Measurements from ENCODE around the gene CYSLTR2.
"Not testable (repeated sequence)": the region's sequence is repeated elsewhere in the genome, so short reads cannot be mapped to it uniquely, and the experiment has no call there.

Gene CYSLTR2

DNA sequence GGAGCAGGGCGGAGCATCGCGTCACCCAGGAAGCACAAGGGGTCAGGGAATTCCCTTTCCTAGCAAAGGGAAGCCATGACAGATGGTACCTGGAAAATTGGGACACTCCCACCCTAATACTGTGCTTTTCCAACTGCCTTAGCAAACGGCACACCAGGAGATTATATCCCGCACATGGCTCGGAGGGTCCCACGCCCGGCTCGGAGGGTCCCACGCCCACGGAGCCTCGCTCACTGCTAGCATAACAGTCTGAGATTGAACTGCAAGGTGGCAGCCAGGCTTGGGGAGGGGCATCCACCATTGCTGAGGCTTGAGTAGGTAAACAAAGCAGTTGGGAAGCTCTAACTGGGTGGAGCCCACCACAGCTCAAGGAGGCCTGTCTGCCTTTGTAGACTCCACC is 42.9 kb downstream of the CYSLTR2 start:
- FAIRE-seq: not testable (repeated sequence)

DNA sequence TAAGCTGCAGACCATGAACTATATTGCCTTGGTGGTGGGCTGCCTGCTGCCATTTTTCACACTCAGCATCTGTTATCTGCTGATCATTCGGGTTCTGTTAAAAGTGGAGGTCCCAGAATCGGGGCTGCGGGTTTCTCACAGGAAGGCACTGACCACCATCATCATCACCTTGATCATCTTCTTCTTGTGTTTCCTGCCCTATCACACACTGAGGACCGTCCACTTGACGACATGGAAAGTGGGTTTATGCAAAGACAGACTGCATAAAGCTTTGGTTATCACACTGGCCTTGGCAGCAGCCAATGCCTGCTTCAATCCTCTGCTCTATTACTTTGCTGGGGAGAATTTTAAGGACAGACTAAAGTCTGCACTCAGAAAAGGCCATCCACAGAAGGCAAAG is 53.7 kb downstream of the CYSLTR2 start:
- no peak for FAIRE-seq

DNA sequence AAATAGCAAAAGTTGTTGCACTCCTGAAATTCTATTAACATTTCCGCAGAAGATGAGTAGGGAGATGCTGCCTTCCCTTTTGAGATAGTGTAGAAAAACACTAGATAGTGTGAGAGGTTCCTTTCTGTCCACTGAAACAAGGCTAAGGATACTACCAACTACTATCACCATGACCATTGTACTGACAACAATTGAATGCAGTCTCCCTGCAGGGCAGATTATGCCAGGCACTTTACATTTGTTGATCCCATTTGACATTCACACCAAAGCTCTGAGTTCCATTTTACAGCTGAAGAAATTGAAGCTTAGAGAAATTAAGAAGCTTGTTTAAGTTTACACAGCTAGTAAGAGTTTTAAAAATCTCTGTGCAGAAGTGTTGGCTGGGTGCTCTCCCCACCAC is 55.0 kb downstream of the CYSLTR2 start:
- no peak for FAIRE-seq

DNA sequence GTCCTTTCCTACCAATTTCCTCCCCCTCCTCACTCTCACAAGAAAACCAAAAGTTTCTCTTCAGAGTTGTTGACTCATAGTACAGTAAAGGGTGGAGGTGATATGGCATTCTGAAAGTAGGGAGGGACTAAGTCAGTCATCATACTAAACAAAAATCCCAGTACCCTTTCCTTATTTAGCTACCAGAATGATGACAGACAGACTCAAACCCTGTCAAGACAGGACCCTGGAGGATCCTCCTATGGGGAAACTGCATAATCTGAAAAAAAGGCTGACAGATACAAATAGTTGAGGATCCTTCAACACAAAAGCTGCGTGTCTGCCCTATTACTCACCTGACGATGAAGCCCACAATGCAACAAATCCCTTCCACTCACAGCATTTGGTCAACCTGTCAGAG is 55.5 kb downstream of the CYSLTR2 start:
- FAIRE-seq: no peak

DNA sequence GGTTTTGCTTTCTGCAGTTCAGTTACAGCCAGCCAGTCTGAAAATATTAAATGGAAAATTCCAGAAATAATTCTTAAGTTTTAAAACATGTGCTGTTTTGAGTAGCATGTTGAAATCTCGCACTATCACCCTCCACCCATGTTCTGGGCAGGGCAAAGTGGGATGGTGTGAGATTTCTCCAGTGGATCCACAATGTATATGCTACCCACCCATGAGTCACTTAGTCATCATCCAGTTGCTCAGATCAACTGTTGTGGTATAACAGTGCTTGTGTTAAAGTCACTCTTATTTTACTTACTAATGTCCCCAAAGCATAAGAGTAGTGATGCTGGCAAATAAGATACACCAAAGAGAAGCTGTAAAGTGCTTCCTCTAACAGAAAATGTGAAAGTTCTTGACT is 56.4 kb downstream of the CYSLTR2 start:
- FAIRE-seq: no peak

DNA sequence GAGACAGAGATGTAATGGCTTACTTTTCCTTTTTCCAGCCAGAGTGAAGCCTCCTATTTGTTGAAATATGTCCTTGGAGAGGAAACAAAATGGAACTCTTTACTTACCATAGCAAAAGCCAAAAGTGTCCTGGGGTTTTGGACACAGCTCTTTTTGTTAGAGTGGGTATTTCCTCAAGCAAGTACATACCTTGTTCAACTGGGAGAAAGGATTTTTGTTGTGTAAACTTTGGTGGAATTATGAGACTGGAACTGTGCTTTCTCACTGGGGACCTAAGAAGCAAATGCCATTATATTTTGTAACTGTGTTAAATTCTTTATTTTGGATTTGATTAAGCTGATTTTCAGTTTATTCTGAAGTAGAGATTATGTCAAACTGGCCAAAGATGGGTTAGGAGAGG is 58.4 kb downstream of the CYSLTR2 start:
- FAIRE-seq: no peak

DNA sequence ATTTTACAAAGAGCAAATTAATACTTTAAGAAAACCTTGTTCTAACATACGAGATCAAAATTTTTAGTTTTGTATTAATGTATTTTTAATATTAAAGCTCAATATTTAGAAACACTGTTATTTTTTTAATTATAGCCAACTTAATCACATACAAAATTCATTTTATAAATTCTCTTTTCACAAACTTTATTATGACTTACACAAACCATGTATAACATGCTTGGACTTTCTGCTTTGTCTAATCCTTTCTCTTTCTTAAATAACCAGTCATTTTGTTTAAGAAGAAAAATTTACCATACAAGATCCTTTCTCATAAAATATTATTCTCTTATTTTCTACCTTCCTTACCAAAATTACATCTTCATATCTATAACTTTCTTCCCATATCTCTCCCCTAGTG is 62.2 kb downstream of the CYSLTR2 start:
- peak; percentile 77 for FAIRE-seq

DNA sequence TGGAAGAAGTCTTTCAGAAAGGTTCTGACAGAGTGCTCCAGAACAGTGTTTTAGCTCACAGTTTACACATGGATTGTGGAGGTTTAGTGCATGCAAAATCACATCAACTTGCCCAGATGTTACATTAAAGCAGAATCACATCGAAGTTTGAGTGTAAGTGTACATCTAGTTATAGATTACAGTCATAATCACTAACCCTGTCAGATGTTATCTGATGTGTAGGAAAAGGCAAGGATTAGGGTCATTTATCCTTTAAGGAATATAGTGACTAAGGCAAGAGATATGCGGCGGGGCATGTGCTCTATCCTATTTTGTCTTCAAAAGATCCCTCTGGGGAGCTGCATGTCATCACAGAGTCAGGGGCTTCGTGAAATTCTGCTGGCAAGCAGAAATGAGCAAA is 66.9 kb downstream of the CYSLTR2 start:
- FAIRE-seq: no peak

DNA sequence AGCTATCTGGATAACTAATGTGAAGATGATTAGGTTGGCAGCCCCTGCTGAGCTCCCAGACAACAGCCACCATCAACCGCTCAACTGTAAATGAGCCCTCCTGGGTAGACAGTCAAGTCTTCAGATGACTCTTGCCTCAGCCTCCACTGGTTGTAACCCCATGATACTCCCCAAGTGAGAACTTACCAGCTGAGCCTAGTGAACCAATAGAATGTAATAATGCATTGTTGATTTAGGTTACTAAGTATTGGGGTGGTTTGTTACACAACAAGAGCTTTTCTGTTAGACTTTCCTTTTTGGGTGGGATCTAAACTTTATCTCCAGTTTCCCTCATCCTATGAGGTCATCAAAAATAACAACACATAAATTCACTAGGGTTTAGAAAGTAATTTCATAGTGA is 69.4 kb downstream of the CYSLTR2 start:
- no peak for FAIRE-seq

DNA sequence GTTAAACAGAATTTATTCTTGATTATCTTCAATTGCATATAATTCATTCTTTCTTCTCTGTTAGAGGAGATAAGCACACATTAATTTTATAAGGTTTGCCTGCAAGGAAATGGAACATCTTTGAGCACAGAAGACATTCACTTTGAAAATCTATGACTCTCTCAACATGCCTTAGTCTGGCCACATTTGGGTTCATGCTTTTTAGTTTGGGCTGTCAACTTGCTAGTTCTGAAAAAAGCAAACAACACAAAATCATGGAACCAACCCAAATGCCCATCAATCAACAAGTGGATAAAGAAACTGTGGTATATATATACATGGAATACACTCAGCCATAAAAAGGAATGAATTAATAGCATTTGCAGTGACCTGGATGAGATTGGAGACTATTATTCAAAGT is 71.5 kb downstream of the CYSLTR2 start:
- no peak for FAIRE-seq

DNA sequence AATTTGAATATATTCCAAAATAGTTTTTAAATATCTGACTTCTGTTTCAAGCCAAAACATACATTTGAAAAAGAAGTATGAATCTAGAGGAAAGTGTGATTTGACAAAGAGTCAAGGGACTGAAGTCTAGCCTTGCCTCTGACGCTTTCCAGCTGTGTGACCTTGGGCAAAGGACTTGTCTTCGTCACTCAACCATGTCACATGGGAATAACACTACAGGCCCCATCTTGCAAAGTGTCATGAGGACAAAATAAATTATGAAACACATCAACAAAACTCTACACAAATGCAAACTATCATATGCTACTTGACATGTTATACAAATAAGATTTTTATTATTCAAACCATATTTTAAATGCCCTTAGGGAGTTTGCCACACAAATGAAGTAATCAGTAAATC is 73.0 kb downstream of the CYSLTR2 start:
- no peak for FAIRE-seq

DNA sequence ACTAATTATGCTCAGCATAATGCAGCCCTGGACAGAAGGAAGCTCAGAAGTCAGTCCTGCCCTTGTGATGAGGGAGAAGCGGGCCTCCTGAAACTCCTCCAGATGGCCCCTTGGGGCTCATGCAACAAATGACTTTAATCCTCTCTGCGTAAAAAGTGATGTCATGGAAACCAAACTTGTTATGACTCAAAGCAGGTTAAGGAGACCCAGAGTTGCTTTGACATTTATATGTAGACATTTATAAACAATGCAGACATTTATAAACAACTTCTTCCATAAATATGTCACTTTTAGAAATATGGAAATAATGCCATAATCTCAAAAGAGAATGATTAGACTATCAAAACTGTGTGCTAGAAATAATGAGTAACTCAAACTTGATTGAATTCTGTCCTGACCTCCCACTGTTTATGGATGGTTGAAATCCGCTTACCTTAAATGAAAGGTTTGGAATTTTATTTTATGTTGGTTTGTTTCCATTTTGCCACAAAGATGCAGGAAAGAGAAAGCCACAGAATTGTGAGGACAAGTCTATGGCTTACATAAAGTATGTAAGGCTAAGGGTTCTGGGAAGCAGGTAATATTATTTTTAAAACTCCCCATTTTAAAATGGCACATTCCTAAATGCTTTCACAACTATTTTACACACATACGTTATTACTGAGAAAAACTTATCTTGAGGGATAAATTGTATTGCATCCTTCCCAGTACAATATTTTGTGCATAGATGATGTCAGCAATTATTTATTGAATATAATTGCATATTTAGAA is 73.7 kb downstream of the CYSLTR2 start:
- FAIRE-seq: peak; percentile 96

DNA sequence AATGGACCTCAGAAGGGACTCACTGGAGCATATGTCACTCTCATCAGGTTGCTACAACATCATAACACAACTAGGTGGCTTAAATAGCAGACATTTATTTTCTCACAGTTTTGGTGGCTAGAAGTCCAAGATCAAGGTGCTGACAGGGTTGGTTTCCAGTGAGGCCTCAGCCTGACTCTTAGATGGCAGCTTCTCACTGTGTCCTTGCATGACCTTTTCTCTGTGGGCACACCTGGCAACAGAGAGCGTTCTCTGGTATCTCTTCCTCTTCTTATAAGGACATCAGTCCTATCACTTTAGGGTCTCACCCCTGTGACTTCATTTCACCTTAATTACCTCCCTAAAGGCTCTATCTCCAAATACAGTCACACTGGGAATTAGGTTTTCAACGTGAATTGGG is 74.5 kb downstream of the CYSLTR2 start:
- FAIRE-seq: no peak

DNA sequence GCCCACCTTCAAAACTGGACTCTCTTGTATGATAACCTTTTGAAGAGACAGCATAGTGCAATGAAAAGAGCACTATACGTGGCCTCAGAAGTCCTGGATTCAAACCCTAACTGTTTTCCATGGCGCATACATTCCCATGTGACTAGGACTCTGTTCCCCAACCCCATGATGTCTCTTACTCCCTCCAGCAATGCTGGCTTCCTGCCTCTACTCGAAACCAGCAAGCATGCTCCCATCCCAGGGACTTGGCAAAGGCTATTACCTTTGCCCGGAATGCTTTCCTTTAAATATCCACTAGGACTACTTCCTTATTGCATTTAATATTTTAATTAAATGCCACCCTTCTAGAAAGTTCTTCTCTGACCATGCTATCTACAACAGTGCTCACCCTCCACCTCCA is 75.1 kb downstream of the CYSLTR2 start:
- FAIRE-seq: no peak

DNA sequence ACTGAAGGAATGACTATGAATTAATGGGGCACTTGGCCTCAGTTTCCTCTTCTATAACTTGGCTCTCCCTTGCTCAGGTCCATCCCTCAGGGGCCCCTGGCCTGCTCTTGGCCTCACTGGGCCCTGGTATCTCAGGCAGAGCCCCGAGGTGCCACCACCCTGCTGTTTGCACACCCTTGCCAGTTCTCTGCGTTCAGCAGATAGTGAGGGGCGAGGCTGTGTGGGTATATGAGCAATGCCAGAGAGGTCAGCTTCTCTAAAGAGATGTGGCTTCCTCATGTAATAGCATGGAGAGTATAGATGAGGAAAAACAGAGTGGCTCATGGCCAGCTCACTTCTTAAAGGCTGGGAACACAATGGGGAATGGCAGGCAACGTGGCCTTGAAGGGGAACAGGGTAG is 76.1 kb downstream of the CYSLTR2 start:
- FAIRE-seq: no peak

DNA sequence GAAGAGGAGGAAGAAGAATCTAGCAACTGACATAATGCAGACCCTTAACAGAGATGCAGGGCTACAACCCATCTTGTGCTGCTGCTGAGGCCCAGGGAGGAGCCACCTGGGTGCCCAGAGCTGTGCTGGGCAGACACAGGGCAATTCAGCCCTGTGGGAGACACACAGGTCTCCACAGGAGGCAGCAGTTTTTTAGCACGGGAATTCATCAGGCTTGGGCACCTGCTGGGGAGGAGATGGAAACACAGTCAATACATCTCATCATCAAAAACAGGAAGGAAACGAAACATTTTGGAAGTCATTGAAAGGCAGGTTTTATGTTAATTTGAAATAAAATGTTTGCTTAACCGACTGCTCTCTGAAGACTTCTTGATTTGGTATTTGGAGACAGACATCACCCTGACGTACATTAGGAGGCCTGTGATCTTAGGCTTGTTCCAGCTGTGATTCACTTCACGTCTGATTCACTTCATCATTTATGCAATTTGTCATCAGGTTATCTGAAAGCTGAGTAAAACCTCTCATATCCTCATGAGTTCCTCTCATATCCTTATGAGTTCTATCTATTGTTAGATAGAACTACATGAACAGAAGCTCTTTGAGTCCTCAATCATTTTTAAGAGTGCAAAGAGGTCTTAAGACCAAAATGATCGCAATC is 77.4 kb downstream of the CYSLTR2 start:
- FAIRE-seq: no peak

DNA sequence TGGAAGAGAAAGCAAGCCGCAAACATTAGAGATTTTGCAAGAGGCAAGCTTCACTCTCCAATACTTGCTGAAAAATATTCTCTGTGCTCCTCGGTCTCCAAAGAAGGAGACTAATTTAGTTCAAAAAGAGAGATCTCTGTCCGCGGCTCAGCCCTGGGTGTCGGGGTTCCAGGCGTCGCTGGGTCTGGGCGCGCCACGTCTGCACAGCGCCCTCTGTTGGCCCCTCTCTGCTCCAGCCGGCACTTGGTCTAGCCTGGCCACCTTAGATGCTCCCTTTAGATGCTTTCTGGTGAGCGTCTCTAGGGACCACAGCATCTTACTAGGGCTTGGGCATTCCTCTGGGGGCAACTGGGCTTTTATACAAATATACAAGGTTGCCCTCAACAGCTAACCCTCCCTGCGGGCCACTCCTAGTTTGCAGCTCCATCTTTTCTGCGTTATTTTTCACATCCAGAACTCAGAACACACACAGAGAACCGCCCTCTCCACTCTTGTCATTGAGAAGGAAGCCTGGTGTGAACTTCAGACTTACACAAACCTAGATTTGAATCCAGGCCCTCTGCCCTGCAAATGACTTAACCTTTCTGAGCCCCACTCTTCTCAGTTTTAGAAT is 78.3 kb downstream of the CYSLTR2 start:
- FAIRE-seq: no peak

DNA sequence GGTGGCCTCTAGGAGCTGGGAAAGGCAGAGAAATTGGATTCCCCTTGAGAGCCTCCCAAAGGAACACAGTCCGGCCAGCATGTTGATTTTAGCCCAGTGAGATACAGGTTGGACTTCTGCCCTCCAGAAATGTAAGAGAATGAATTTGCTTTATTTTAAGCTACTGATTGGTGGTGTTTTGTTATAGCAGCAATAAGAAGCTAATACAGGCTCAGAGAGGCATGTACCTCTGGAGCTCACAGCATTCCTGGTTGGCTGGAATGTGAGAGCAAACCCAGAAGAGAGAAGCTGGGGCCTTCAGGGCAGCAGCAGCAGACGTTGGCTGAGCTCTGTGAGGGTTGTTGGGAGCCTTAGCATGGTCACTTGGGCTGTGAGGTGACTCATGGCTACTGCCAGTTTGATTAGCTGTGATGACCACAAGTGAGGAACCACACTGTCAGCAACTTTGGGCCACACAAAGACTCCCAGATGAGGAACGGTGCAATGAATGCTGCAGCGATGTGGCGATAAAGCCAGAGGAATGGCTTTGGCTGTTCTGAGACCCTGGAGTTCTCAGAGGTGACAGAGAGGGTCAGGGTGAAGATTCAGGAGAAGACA is 80.1 kb downstream of the CYSLTR2 start:
- FAIRE-seq: no peak

DNA sequence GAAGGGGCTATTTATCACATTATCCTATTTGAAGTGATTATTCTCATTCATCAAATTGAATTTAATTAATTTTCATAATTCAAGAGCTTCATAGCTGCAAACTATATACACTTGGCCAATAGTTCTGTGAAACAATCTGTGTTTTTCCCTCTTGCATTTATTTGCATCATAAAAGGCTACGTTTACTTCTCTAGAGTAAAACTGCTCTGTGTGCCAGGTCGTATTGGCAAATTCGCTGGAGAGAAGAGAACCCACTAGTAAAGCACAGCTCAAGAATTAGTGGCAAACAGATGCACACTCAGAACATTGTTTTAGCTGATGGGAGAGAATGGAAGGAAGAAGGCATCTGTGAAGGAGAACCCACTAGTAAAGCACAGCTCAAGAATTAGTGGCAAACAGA is 81.8 kb downstream of the CYSLTR2 start:
- no peak for FAIRE-seq

DNA sequence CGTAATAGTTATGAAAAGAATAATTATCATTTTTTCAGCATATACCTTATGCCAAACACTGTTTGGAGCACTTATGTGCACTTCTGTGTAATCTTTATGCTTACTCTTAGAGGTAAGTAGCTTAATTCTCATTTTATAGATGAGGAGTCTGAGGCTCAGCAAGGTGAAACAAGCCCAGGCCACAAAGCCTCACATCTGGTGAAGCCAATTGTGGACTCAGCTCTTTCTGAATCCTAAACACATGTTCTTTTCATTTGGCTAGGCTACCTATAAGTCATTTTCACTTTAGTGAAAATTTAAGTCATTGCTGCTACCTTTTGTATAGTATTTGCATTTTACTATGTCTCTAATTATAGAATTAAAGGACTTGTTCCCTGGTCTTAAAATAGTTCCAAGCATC is 84.0 kb downstream of the CYSLTR2 start:
- no peak for FAIRE-seq

DNA sequence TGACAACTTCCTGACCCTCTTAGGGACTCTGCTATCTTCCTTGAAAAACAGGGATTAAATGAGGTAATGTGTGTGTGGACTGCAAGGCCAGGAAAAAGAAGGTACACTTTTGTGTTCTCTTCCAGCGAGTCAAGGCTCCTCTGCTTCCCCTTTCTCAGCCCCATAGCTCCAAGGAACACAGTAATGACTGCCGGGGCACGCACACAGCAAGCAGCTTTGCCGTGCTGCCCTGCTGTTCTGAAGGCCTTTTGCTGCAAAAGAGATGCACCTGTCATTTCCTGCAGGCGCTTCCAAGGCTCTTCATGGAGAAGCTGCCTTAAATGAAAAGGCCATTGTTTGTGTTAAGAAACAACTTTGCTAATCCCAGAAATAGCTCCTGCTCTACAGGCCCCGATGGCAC is 84.6 kb downstream of the CYSLTR2 start:
- FAIRE-seq: no peak

DNA sequence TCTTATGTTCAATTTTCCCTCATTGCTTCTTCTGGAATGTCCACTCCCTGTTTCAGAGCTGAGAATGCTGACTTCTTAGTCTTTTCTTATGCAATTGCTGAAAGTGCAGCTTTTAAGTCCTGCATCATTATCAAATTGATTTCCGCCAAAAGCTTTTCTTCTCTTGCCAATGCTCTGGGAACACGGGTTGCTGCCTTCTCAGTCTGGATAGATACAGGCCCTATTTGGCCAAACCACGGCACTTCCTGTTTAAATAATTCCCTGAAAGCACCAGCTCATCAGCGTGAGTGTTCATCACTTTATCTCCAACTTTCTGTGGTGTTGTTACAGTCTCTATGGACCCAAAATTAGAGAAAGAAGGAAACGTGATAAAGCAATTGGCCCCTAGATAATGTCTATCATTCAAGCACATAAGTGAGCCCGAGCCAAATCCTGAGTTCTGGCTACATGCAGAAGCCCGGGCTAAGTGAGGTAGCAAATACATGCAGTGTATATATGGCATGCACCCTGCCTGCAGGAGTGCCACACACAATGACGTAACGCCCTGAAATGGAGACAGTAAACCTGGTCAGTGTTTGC is 85.7 kb downstream of the CYSLTR2 start:
- no peak for FAIRE-seq

DNA sequence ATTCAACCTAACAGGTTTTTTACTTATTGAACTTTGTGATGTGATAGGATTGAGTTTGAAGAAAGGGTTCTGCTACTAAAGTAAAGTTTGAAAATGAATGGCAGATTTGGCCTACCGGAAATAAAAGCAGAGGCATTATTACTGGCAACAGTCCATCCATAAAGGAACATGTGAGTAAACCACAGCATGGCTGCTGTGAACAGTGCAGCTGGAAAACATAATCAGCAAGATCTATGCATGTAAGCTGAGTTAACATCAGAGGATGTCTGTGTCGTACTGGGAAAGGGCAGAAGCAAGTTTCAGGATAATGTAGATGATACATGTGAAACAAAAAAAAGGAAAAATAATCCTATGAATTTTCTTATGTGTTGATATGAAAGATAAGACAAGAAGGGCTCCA is 87.6 kb downstream of the CYSLTR2 start:
- no peak for FAIRE-seq

DNA sequence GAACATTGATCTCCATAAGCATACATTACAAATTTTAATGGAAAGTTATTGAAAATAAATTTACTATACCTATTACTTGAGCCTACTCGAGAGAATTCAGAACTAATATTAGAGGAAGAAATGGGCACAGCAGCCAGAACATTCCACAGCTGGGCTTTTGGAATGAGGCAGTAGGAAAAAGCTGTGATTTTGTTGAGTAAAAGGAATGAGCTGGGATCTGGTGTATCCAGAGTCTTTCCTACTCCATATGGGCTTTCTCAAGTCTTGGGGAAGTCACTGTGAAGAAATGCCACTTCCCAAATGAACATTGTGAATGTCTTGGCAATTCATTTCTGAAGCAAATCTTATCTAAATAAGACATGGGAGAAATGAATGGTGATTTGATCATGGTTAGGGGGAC is 93.1 kb downstream of the CYSLTR2 start:
- FAIRE-seq: no peak
